GM19372 (cell line): ENCODE results near the gene PRSS16.

Experiments used
- ATAC-seq: cut with Tn5 transposase; IDR thresholded peaks from one replicate; pipeline ENCODE4 v1.9.1; 2021; ENCODE audit warnings: mild to moderate bottlenecking, low read depth, moderate library complexity; ENCODE audit not compliant: unreplicated experiment

PRSS16 gene

DNA sequence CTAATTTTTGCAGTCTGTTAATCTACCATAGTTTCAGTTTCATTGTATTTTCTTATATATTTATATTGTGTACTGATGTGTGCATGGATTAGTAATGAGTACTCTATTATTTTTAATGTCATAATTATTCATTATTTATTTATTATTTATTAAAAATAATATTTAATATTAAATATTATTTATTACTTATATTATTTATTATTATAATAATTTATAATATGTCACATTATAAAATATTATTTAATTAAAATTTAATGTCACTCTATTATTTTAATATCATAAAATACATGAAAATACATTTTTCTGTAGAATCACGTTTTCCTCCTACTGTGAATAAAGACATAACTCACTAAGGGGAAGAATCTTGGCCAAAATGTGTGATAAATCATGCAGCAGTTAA lies 34.1 kb downstream of the PRSS16 start:
- ATAC-seq = no peak

GRCh38 chr6:27283279-27283678 lies 35.8 kb downstream of the PRSS16 start:
- ATAC-seq = no peak

- ATAC-seq = no peak
These were observed 38.6 kb downstream of the PRSS16 start for GRCh38 chr6:27286141-27286540.

- ATAC-seq = no peak
These were observed 40.2 kb downstream of the PRSS16 start for GRCh38 chr6:27287751-27288135.

DNA sequence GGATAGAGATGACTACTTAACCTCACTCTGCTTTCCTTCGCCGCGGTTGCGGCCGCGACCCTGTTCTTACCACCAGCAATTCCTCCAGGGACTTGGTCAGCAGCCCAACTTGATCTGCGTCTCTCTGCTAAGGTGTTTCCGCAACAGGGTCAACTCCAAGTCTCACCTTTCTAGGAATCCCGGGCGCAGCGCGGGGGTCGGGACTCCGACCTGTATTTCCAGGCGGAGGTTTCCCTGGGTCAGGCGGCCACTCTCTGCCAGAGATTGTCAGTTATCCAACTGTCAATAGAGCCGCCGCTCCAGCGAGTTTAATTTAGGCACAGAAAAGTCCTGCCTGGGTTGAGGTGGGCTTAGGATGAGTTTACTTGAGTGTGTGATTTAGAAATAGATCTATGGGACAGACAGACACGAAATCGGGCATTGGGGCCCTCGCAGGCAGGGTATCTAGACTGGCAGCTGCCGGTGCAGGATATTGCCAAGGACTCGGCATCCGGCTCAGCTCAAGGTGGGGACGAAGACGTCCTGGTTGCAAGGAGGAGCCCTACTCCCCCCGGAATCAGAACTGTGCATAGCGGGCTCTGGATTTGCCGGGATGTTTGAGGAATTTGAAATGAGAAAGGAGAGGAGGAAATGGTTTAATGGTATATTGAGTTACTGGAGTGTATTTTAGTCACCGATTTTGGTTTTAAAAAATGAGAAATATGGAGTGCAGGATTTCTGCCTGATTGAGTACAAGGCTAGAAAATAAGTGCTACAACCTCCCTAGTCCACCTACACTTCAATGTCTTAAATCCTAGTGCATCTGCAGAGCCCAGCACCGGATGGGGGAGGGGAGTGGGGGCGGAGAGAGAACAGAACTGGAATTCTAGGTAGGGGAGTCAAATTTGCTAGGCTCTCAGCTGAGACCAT lies 40.9 kb downstream of the PRSS16 start:
- ATAC-seq = no peak

- no peak for ATAC-seq
These were observed 42.8 kb downstream of the PRSS16 start for GRCh38 chr6:27290065-27290849.

DNA sequence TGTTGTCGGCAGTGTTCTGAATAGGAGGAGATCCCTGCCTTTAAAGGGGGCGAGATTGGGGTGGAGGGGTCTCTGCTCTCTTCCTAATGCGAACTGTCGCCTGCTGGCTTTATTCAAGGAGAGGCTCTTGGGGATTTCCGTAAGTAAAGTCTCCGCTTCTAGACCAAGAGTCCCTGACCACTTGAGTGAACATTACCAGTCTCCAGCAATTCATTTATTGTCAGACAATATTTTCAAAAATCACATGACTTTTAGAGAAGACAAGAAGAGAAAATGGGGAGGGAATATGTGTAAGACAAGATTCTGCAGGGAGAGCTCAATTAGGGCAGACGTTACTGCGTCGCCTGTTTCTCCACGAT lies 43.3 kb downstream of the PRSS16 start:
- ATAC-seq = no peak

DNA sequence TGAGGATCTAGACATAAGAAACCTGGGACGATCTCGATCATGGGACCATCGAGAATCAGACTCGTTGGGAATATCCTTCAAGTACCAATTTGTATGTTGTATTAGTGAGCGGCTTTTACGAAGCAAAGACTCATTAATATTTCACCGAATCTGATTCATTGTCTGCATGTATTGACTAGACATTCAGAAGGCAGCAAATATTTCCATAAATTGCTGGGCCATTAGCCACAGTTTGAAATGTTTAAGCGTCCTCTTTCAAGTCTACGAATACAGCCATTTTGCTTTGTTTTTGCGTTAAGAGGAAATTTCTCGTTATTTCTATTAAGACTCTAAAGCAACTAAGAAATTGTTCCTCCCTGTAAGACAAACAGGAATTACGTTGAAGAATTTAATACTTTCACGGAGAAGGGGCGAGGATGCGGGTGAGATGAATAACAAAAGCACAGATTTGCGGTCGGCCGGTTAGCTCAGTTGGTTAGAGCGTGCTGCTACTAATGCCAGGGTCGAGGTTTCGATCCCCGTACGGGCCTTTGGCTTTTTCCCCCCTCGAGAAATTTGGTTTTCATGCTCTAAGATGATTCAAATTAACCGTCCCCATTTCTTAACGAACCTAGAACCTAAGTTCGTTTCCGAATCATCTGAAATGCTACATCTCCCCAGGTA lies 46.1 kb downstream of the PRSS16 start:
- no peak for ATAC-seq

DNA sequence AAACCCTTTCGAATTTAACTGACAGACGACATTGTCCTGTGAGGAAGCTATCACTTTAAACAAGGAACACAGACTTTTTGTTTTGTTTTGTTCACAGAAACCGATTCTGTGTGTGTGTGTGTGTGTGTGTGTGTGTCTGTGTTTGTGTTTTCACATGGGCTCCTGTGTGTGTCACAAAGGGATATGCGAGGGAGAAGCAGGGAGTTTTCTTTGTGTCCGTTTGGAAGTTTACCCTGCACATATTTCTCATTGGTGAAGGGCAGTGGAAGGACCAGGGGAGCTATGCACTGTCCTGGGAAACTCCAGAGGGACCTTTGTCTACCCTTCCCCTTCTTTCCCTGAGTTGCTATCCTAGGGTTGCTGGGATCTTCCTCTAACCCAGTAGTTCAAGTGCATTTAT lies 46.9 kb downstream of the PRSS16 start:
- no peak for ATAC-seq

GRCh38 chr6:27295301-27296079 lies 48.0 kb downstream of the PRSS16 start:
- ATAC-seq = no peak

GRCh38 chr6:27296106-27296783 lies 48.7 kb downstream of the PRSS16 start:
- no peak for ATAC-seq

GRCh38 chr6:27297484-27297856 lies 50.0 kb downstream of the PRSS16 start:
- no peak for ATAC-seq

GRCh38 chr6:27297857-27298730 lies 50.6 kb downstream of the PRSS16 start:
- no peak for ATAC-seq

DNA sequence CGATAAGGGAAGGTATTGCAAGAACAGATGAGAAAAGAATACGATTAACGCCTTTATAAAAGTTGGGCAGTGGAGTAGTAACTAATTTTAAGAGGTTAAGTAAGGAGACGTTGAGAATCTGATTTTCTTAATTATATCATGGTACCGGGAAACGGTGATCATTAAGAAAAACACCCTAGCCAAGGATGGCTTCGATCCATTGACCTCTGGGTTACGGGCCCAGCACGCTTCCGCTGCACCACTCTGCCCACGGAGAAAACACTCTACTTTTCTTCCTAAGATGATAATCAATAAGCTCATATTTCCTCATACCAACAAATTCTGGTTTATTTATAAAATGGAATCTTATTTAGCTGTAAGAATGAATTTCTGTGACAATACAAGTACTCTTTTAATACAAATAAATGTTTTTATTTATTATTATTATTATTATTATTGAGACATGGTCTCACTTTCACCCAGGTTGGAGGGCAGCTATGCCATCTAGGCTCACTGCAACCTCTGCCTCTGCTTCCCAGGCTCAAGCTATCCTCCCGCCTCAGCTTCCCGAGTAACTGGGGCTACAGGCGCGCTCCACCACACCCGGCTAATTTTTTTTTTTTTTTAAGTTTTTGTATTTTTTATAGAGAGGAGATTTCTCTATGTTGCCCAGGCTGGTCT lies 56.2 kb downstream of the PRSS16 start:
- ATAC-seq = no peak
